Neural crest cell (in vitro differentiated cells): ENCODE measurements around the gene SETD6. TPM values are rescaled to one million over a fixed set of nuclear protein-coding genes. Genes with fewer than 3 reads are reported as not detected.
A peak's percentile ranks its signal among the peaks of the same experiment; 100 is the strongest.

Source experiments
- DNase-seq: peaks from one replicate; pipeline ENCODE4 v3.0.0; 2021; ENCODE audit warnings: low read depth, mixed read lengths, low spot score
- H3K27ac Mint-ChIP-seq: one replicate; pipeline ENCODE4 v1.8.0; 2021; ENCODE audit warnings: mild to moderate bottlenecking, mixed read lengths; ENCODE audit not compliant: unreplicated experiment
- H3K27me3 Mint-ChIP-seq: 2 replicates; pipeline ENCODE4 v1.8.0; 2021; ENCODE audit warnings: low read depth, mild to moderate bottlenecking, mixed read lengths
- H3K36me3 Mint-ChIP-seq: 2 replicates; pipeline ENCODE4 v1.8.0; 2021; ENCODE audit warnings: low read depth, mild to moderate bottlenecking, mixed read lengths
- H3K4me1 Mint-ChIP-seq: 2 replicates; pipeline ENCODE4 v1.8.0; 2021; ENCODE audit warnings: mixed read lengths
- H3K4me3 Mint-ChIP-seq: one replicate; pipeline ENCODE4 v1.8.0; 2021; ENCODE audit warnings: mild to moderate bottlenecking, mixed read lengths
- H3K9me3 Mint-ChIP-seq: 2 replicates; pipeline ENCODE4 v1.8.0; 2021; ENCODE audit warnings: mixed read lengths
- total RNA-seq: library from RNA; stranded (reverse); gene quantifications from 2 replicates; pipeline ENCODE4 v1.2.1, GENCODE V29; 2021
- TF ChIP-seq, protein P1 (sequence below): fragments of 200-600 bp; sonication (generic); conservative IDR thresholded peaks from 2 replicates; pipeline ENCODE4 v1.5.0; 2021; ENCODE audit warnings: antibody characterized with exemption, mild to moderate bottlenecking

Gene SETD6
- total RNA-seq, 1 donor from 2014 or later = 35.6 TPM

DNA sequence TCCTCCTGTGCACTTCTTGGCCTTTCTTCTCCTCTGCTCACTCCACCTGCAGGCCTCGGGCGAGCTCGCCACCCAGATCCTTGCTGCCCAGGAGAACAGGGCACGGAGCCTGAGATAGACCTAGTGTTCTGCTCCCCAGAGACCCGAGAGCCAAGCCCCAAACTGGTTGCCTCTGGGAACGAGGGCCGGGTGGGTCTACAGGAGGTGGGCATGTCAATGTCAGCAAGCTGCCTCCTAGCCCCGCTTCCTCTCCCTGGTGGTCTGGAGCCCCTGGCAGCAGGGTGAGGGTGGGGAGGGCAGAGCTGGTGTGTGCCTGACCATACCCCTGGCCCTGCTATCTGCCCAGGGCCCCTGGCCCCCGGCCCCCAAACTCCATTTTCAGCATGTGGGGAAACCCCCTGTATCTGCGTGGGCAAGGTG lies 16.2 kb upstream of the SETD6 start:
- Mint-ChIP-seq H3K27ac (peak overlapping the region; percentile 96), H3K36me3 (no peaks in the 10 kb centered on the region), H3K4me1 (peaks cover 51% of the 10 kb centered on the region), H3K9me3 (no peaks in the 10 kb centered on the region), H3K27me3 (peaks cover 4% of the 10 kb centered on the region), H3K4me3 (peak overlapping the region; percentile 61)
- no peak for DNase-seq
- TF ChIP-seq, protein P1, sequence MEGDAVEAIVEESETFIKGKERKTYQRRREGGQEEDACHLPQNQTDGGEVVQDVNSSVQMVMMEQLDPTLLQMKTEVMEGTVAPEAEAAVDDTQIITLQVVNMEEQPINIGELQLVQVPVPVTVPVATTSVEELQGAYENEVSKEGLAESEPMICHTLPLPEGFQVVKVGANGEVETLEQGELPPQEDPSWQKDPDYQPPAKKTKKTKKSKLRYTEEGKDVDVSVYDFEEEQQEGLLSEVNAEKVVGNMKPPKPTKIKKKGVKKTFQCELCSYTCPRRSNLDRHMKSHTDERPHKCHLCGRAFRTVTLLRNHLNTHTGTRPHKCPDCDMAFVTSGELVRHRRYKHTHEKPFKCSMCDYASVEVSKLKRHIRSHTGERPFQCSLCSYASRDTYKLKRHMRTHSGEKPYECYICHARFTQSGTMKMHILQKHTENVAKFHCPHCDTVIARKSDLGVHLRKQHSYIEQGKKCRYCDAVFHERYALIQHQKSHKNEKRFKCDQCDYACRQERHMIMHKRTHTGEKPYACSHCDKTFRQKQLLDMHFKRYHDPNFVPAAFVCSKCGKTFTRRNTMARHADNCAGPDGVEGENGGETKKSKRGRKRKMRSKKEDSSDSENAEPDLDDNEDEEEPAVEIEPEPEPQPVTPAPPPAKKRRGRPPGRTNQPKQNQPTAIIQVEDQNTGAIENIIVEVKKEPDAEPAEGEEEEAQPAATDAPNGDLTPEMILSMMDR = no peak

DNA sequence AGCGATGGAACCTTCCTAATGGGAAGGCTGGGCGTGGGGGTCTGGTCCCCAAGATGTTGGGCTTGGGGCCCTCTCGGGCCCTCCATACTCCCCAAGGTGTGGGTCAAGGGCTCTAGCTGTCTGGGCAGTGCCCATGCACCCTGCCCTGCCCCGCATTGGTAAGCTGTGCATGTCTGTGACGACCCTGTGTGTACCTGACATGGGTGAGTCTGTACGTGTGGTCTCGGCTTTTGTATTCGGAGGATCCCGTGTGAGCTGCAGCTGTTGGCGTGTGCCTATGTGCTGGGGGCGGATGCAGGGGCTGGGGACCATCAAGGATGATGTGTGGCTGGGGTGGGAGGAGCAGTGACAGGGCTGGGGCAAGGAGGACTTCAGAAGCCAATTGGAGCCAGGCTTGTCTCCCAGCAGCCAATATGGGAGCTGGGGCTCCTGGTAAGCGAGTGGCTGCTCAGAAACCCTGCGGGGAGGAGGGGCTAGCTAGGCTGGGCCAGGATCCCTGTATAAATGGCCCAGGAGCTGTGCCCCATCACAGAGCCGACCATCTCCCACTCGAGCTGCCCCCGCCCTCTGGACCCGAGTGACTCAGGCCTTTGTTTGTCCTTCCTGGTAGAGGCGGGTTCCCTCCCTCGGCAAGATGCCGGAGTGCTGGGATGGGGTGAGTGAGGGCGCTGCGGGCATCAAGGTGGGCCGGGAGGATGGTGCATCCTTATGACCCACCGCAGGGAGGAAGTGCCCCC lies 15.5 kb upstream of the SETD6 start, which contains the start of gene NDRG4:
NDRG4 (plus strand) TSS at position 529 of the 737 bp plus-strand sequence; CDS start at position 635, 106 bp downstream.
- Mint-ChIP-seq H3K27me3 (peaks cover 4% of the 10 kb centered on the region), H3K36me3 (no peaks in the 10 kb centered on the region), H3K9me3 (no peaks in the 10 kb centered on the region), H3K4me3 (peak within 1 kb of the TSS; percentile 89), H3K4me1 (peaks cover 44% of the 10 kb centered on the region), H3K27ac (peak within 1 kb of the TSS; percentile 96)
- DNase-seq = peak; percentile 71
- TF ChIP-seq, protein P1 = no peak

DNA sequence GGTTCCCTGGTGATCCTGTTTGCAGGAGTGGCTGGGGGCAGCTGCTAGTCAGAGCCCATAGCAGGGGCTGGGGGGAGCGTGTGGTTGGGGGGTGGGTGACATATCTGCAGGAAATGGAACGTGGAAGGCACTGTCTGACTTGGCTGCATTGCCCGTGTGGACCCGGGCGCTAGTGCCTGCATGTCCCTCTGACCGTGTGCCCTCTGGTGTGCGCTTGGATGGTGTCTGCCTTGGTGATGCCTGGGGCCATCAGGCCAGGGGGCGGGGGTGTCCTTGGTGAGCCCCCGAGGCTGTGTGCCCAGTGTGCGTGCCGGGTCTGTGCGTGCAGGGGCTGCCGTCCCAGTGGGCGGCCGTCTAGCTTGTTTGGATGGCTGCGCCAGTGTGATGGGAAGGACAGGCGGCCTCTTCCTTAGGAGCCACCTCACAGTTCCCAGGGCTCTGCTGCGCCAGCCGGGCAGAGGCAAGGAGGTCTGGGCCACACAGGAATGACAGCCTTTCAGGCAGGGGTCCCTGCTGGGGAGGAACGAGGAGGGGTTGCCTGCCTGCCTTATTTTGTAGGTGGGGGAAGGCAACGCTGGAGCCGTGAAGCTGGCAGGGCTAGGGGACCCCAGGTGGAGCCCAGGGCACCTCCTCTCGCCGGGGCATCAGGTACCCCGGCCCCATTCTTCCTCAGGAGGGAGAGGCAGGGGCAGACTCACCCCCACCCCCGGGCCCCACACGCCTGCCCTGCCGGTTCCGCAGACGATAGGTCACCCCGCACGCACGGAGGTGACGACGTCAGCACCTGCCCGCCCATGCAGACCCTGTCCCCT lies 14.7 kb upstream of the SETD6 start:
- H3K4me1 Mint-ChIP-seq = peaks cover 35% of the 10 kb centered on the region
- DNase-seq = no peak
- peaks cover 4% of the 10 kb centered on the region for H3K27me3 Mint-ChIP-seq
- peak overlapping the region; percentile 89 for H3K4me3 Mint-ChIP-seq
- no peaks in the 10 kb centered on the region for H3K9me3 Mint-ChIP-seq
- H3K36me3 Mint-ChIP-seq = no peaks in the 10 kb centered on the region
- TF ChIP-seq, protein P1 = no peak
- H3K27ac Mint-ChIP-seq = peak overlapping the region; percentile 92

DNA sequence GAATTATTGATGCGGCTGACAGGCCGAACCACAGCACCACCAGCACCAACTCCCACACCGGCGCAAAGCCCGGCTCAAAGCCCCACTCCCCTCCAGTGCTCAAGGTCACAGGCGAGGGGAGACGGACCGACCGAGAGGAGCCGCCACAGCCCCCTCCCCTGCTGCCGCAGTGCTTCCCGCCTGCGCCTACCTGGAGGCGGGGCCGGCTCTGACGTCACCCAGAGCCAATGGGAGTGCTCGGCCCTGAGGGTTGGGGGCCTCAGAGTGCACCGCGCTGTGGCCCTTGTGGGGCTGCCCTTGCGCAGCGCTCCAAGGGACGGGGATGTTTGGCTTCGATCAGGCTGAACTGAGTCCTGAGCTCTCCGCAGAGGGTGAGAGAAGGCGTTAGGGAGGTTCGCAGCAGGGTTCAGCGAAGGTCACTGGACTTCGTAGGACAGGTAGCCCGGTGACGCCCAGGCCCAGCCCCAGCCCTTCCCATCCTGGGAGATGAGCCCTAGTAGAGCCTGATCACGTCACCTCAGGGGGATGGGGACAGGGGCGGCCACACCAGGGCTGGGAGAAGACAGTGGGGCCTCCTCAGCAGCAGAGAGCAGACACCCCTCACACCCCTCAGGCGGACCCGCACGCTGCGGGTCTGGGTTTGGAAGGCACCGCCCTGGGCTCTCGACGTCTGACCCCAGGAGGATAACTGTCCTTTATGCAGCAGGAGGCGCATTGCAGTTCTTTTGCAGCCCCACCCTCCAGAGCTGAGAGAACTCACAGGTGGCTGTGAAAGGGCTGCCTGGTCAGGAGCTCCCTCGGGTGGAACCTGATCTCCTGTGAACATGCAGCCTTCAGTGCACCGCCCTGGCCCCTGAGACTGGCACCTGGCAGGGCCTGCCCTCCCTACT lies 13.8 kb upstream of the SETD6 start:
- no peak for DNase-seq
- Mint-ChIP-seq H3K27me3 (peaks cover 4% of the 10 kb centered on the region), H3K36me3 (no peaks in the 10 kb centered on the region), H3K4me1 (peaks cover 27% of the 10 kb centered on the region), H3K27ac (peak overlapping the region; percentile 96), H3K4me3 (peak overlapping the region; percentile 89), H3K9me3 (no peaks in the 10 kb centered on the region)
- TF ChIP-seq, protein P1 = no peak
